GM21360 (cell line): ENCODE results near the gene PTBP2.
"Not testable (repeated sequence)": the region's sequence is repeated elsewhere in the genome, so short reads cannot be mapped to it uniquely, and the experiment has no call there.

ENCODE experiments used
- ATAC-seq: cut with Tn5 transposase; IDR thresholded peaks from one replicate; pipeline ENCODE4 v1.9.1; 2021; ENCODE audit warnings: mild to moderate bottlenecking, moderate library complexity; ENCODE audit not compliant: unreplicated experiment

PTBP2 gene

DNA sequence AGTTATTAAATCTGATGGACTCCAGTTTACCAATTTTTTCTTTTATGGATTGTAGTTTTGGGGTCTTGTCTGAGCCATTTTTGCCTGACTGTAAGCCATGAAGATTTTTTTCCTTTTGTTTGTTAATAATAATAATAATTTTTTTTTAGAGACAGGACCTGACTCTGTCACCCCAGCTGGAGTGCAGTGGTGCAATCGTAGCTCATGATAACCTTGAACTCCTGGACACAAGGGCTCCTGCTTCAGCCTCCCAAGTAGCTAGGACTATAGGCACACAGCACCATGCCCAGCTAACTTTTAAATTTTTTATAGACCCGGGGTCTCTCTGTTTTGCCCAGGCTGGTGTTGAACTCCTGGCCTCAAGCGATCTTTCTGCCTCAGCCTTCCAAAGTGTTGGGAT, 6.3 kb downstream of the PTBP2 start:
- ATAC-seq = no peak

DNA sequence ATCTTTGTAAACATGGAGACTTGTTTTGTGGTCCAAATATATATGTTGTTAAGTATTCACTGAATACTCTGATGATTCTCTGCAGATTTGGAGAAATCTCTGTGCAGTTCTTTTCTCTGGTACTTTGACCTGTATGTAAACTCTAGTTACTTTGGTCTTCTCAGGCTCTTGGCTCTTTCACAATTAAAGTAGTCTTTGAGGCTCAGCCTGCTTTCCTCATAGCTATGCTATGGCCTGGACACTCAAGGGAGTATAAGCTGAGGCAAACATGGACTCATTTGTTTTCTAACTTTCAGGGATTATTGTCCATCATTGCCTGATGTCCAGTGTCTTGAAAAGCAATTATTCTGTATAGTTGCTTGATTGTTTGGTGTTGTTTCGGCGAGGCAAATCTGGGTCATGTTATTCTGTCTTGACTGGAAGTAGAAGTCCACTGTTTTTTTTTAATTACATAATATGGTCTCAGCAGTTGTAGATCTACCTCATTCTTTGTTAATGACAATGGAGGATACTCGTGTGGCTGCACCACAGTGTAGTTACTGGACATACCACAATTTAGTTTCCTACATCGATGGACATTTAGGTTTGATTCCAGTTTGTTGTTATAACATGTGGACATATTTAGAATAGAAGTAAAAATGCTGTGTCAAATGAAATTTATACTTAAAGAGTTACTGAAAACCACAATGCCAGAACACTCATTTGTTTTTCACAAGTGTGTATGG, 9.2 kb downstream of the PTBP2 start:
- ATAC-seq = no peak

DNA sequence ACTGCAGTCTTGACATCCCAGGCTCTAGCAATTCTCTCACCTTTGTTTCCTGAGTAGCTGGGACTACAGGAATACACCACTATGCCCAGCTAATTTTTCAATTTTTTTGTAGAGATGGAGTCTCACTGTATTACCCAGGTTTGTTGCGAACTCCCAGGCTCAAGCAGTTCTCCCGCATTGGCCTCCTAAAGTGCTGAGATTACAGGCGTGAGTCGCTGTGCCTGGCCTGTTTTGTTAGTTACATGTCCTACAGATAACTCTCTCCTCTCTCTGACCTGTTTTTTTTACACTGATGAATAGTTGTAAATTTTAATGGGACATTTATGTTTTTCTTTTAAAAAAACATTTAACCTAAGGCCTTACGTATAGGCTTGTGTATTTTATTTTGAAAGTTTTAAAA, 19.8 kb downstream of the PTBP2 start:
- ATAC-seq = no peak

DNA sequence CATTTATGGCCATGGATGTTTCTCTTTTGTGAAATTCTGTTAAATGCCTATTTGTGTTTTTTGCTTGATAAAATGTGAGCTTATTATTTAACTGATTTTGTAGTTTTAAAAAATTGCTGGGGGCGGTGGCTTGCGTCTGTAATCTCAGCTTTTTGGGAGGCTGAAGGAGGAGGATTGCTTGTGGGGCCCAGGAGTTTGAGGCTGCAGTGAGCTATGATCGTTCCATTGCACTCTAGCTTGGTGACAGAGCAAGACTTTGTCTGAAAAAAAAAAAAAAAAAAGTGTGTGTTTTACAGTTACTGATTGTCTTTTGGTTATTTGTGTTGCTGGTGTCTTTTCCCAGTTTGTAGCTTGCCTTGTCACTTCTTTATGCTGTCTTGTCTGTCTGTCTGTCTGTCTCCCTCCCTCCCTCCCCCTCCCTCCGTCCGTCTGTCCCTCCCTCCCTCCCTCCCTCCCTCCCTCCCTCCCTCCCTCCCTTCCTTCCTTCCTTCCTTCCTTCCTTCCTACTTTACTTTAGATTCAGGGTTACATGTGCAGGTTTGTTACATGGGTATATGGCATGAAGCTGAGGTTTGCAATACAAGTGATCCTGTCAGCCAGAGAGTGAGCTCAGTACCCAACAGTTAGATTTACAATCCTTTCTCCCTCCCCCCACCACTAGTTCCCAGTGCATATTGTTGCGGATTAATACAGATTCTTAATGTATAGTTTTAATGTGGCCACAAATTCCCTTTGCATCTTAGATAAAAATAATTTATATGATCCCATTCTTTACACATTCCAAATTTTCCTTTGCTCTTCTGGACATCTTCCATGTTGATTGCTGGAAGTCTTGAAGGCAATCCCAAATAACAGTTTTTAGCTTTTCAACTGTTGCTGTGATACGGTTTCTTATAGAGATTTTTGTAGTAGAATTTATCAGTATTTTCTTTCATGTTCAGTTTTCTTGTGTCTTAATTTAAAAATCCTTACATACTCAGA, 25.1 kb downstream of the PTBP2 start:
- no peak for ATAC-seq

DNA sequence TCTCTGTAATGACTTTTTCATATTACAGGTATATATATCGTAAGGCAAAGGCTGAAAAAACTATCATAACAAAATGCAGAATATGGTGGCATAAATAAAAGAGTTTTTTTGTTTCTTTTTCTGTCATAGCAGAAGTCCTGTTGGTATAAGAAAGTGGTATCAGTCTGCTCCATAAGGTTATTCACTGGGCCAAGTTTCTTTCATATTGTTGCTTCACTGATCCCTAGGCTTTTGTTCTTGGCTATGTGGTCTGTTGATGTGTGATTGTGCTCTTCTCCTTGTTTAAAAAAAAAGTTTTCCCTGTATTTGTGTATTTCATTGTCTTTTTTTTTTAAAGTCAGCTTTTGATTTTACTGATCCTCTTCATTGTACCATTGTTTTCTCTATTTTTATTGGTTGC, 26.0 kb downstream of the PTBP2 start:
- no peak for ATAC-seq

DNA sequence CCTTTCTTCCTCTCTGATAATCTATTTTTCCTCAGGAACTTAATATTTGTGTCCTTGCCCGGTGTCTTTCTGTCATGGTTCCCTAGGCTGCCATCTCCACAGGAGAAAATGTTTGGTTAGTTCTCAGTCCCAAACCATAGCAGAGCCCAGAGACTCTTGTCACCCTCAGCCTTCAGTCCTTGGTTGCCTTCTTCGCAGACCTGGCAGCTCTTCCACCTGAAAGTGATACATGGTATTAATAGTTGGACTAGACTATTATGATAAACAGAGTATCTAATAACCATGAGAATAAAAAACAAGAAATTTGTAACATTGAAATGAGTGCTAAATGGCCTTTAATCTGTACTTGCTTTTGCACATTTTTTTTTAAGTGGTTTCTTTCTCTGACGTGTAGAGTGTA, 26.5 kb downstream of the PTBP2 start:
- ATAC-seq = no peak

DNA sequence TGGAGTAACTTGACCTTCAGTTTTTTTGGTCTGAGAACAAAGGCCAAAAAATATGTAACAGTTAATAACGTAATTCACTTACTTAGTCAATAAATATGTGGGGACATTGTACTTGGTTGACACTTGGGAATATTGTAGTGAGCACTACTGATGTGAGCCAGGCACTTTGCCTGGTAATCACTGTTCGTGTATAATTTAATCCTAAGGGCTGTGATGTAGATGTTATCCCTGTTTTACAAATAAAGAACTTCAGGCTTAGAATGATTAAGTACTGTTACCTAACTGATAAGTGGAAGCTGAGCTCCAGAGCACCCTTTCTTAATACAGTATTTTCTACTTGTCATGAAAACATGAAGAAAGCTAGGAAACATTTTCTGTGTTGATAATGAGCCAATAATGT, 28.0 kb downstream of the PTBP2 start:
- ATAC-seq = no peak

DNA sequence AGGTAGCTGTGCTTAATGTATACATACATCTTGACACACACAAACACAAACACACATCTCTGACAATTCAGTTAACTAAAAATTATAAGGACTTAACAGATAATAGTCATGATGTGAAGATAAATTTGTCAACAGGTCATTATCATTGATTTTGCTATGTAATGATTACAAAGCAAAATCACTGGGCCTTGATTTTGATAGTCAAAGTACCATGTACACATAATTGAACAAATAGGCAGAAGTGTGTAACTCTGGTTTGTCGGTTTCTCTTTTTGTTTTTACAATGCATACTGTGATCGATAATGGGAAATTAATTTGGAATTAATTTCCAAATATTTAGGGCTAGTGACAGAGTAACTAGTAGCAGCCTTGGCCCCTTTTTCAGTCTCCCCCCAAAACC, 30.8 kb downstream of the PTBP2 start:
- ATAC-seq = no peak

DNA sequence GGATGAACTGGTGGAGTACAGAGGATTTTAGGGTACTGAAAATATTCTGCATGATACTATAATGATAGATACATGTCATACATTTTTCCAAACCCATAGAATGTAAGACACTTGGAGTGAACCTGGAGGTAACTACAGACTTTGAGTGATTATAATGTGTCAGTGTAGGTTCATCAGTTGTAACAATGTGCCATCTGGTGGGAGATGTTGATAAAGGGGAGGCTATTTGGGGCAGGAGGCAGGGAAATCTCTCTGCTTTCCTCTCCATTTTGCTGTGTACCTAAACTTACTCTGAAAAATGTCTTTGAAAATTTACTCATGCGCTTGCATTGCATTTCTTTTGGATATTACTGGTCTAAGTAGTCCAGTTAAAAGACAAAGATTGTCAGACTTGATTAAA, 35.2 kb downstream of the PTBP2 start:
- ATAC-seq = no peak

DNA sequence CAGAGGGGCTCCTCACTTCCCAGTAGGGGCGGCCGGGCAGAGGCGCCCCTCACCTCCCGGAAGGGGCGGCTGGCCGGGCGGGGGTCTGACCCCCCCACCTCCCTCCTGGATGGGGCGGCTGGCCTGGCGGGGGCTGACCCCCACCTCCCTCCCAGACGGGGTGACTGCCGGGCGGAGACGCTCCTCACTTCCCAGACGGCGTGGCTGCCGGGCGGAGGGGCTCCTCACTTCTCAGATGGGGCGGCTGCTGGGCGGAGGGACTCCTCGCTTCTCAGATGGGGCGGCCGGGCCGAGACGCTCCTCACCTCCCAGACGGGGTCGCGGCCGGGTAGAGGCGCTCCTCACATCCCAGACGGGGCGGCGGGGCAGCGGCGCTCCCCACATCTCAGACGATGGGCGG, 41.0 kb downstream of the PTBP2 start:
- not testable (repeated sequence) for ATAC-seq

DNA sequence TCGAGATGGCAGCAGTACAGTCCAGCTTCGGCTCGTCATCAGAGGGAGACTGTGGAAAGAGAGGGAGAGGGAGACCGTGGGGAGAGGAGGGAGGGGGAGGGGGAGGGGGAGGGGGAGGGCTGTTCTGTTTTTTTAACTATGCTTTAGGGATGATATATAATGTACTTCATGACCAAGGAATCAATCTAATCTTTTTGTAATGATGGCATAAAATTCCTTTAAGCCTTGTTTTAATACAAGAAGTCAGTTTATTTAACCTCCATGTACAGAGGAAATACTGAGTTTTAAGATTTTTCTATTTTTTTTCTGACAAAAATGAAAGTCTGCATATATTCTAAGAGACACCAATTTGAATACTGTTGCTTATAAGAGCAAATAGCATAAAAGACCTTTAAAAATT, 41.9 kb downstream of the PTBP2 start:
- no peak for ATAC-seq

DNA sequence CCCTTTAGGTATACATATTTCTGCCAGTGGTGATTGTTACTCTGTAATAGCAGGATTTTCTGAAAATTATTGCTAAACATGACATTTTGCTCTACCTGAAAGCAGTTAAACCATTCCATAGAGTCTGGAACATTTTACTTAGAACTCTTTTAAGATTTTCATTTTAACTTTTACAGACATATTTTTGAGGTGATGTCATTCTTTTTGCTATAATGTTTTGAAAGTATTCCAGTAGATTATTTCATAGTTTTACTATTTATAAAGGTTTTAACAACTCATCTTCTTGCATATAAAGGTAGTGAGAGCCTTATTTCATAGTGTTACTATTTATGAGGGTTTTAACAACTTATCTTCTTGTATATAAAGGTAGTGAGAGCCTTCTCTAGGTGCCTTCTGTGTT, 42.9 kb downstream of the PTBP2 start:
- no peak for ATAC-seq

DNA sequence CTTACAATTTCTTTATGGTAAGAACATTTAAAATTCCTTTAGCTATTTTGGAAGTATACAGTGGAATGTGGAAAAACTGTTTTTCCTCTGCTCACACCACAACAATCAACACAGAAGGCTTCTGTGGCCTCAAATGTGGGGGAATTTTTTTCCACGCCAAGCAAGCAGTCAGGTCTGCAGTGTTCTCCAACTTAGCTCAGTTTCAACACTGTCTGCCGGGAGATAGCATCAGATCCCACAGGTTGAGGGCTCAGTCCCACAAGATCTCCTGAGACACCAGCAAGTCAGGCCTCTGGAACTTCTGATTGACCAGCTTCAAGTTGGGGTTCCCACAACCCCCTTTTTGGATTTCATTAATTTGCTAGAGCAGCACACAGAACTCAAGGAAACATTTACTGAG, 50.3 kb downstream of the PTBP2 start:
- ATAC-seq = no peak

DNA sequence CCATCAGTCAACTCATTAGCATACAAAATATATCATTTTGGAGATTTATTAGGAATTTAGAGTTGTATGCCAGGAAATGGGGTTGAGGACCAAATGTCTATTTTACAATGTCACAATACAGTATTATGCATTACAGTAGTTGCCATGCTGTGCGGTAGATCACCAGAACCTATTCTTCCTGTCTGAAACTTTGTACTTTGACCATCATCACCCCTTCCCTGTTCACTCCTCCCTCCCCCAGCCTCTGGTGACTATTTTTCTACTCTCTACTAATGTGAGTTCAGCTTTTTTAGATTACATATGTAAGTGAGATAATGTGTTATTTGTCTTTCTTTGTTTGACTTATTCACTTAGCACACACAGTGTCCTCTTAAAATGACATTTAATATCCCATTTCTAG, 50.8 kb downstream of the PTBP2 start:
- ATAC-seq = no peak

DNA sequence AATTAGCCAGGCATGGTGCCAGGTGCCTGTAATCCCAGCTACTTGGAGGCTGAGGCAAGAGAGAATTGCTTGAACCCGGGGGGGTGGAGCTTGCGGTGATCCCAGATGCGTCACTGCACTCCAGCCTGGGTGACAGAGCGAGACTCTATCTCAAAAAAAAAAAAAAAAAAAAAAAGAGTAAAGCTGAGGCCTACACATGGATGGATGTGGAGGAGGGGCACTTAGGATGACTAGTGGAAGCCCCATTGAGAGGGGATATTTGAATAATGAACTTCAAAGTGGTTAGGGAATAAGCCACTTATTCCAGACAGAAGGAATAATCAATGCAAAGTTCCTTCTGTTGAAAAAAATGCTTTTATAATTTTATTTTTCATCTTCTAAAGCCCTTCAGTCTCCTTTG, 51.4 kb downstream of the PTBP2 start:
- ATAC-seq = no peak

DNA sequence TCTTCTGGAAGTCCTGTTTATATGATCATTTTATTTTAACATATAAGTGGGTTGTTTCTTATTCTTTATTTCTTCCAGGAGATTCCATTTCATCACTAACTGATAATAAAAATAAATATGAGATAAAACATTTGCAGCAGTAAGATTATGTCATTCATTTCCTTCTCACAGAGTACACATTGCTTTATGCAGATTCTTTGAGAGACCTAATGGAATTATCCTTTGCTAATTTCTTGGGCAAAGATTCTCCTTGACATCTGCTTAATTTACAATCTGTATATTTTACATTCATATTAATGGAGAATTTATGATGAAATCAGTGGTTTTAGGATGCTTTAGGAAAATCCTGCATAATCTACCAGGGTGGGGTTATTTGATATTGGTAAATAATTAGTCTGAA, 60.6 kb downstream of the PTBP2 start:
- no peak for ATAC-seq

DNA sequence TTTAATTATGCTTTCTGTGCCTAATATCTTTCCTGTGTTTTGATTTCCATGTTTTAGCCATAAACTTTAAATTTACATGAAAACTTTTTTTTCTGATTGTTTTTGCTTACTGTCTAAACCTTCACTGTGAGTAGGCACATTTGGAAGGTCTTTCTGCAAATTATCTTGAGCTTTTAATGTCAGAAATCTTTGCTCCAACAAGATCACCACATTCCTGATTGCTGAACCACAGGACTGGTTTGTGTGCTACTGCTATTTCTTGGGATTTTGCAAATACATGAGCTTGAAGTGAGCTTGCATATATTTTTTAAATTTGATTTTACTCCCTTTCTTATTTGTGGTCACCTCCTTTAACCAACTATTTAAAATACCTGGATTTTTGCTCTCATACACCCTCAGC, 61.3 kb downstream of the PTBP2 start:
- no peak for ATAC-seq

DNA sequence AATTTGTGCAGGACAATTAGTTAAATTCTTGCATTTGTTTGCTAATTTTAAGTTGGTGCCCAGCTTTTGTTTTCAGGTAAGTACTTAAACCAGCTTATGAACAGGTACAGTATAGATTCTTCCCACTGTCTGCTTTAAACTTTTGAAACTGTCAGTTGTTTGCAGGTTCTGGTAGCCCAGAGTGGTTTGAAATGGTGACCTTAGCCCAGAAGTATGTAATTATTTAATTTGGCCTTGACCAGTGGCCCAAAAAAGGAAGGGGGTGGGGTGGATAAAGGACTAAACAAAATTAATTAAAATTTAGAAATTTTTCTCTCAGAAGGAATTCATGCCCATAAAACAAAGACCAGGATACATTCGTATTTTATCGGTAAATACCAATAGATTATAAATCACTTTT, 69.0 kb downstream of the PTBP2 start:
- ATAC-seq = no peak

DNA sequence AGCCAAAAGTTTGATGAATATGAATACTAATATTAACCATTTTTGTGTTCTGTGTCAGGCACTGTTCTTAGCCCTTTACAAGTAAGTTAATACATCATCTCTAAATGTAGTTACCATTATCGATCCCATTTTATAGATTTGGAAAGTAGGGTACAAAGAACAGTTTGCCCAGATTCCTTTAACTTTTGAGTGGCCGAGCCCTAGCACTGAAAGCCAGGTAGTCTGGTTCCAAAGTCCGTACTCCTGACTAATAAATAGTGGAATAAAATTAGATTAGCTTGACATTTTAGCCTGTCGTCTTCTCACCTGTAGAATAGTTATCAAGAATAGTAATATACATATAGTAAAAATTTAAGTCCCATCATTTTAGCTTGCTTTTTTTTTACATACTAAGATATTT, 70.6 kb downstream of the PTBP2 start:
- no peak for ATAC-seq

DNA sequence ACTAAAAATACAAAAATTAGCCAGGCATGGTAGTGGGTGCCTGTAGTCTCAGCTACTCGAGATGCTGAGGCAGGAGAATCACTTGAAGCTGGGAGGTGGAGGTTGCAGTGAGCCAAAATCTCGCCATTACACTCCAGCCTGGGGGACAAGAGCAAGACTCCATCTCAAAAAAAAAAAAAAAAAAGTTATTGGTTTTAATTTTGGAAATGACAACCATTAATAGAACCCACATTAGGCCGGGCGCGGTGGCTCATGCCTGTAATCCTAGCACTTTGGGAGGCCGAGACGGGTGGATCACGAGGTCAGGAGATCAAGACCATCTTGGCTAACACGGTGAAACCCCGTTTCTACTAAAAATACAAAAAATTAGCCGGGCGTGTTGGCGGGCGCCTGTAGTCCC, 80.1 kb downstream of the PTBP2 start:
- ATAC-seq = not testable (repeated sequence)

DNA sequence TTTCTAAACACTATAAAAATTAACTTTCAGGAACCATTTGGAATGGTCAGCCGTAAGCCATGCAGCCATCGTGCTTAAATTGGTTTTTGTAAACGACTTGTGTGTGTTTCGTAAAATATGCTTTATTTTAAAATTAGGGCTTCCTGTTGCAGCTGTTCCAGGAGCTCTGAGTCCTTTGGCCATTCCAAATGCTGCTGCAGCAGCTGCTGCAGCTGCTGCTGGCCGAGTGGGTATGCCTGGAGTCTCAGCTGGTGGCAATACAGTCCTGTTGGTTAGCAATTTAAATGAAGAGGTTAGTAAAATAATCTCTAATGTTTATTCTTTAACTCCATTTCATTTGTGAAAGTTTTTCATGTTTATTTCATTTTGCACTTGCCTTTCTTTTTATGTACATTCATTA, 83.1 kb downstream of the PTBP2 start:
- ATAC-seq = no peak

DNA sequence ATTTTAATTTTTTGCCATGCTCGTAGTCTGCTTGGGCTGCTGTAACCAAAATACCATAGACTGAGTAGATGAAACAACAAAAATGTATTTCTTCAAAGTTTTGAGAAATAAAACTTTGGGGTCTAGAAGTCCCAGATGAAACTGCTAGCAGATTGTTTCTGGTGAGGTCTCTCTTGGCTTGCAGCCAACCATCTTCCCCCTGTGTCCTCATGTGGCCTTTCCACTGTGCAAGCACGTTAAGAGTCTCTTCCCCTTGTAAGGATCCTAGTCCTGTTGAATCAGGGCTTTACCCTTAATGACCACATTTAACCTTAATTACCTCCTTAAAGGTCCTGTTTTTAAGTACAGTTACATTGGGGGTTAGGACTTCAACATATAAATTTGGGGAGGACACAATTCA, 86.6 kb downstream of the PTBP2 start:
- ATAC-seq = no peak
